Mucosa of stomach (tissue), 1 donor: Measurements from ENCODE around the gene MAGI2.

Experiments used
- H3K27me3 ChIP-seq: one replicate; pipeline ENCODE4 v1.7.0; 2013; ENCODE audit warnings: mild to moderate bottlenecking, low read length; ENCODE audit not compliant: control insufficient read depth, insufficient read depth
- H3K36me3 ChIP-seq: one replicate; pipeline ENCODE4 v1.7.0; 2013; ENCODE audit warnings: low read length; ENCODE audit not compliant: control insufficient read depth, insufficient read depth
- H3K4me1 ChIP-seq: one replicate; pipeline ENCODE4 v1.7.0; 2013; ENCODE audit warnings: mild to moderate bottlenecking, low read length; ENCODE audit not compliant: control insufficient read depth, insufficient read depth
- H3K4me3 ChIP-seq: one replicate; pipeline ENCODE4 v1.7.0; 2013; ENCODE audit warnings: low read length
- H3K9ac ChIP-seq: one replicate; pipeline ENCODE4 v1.7.0; 2013; ENCODE audit warnings: mild to moderate bottlenecking, low read length, moderate library complexity
- H3K9me3 ChIP-seq: one replicate; pipeline ENCODE4 v1.7.0; 2013; ENCODE audit warnings: mild to moderate bottlenecking, low read length, moderate library complexity; ENCODE audit not compliant: control insufficient read depth
- donor health status: Pancreatic carcinoma.

Gene MAGI2

DNA sequence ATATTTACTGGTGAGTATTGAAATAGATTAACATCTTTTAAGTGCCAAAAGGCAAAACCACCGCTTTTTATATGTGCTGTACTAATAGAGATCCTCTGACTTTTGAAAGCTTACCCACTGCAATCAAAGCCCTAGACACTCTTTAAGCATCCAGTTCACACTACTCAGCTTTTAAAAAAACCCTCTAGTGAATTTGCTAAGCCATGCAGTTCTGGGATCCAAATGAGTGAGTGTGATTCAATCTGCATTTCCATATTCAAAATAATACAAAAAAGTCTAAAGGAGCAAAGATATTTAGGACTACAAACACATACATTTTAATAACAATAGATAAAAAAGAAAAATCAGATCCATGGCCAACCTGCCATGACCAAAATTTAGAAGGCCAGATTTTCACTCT, 288.2 kb downstream of the MAGI2 start:
- H3K9ac ChIP-seq = no peak overlapping the region
- H3K9me3 ChIP-seq = no peaks in the 10 kb centered on the region
- no peaks in the 10 kb centered on the region for H3K27me3 ChIP-seq
- no peaks in the 10 kb centered on the region for H3K36me3 ChIP-seq
- no peak overlapping the region for H3K4me3 ChIP-seq
- H3K4me1 ChIP-seq = no peaks in the 10 kb centered on the region

DNA sequence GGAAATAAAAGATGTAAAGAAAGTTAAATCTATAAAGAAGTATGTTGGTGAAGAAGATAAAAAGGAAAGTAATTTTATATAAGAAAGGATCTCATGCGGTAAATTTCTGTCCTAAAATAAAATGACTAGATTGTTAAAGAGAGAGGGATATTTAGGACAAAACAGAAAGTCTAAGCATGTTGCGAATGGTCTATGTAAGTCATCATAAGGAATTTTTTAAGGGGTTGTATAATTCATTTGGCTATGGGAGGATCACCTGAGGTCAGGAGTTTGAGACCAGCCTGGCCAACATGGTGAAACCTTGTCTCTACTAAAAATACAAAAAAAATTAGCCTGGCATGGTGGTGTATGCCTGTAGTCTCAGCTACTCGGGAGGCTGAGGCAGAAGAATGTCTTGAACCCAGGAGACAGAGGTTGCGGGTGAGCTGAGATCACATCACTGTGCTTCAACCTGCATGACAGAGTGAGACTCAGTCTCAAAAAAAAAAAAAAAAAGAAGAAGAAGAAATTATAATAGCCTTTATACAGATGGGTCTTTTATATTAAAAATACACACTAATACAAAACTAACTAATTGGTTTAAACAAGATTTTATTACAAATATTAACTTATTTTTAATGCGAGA, 294.3 kb downstream of the MAGI2 start:
- H3K27me3 ChIP-seq = no peaks in the 10 kb centered on the region
- no peak overlapping the region for H3K9ac ChIP-seq
- H3K4me3 ChIP-seq = no peak overlapping the region
- H3K9me3 ChIP-seq = no peaks in the 10 kb centered on the region
- H3K36me3 ChIP-seq = no peaks in the 10 kb centered on the region
- H3K4me1 ChIP-seq = no peaks in the 10 kb centered on the region

DNA sequence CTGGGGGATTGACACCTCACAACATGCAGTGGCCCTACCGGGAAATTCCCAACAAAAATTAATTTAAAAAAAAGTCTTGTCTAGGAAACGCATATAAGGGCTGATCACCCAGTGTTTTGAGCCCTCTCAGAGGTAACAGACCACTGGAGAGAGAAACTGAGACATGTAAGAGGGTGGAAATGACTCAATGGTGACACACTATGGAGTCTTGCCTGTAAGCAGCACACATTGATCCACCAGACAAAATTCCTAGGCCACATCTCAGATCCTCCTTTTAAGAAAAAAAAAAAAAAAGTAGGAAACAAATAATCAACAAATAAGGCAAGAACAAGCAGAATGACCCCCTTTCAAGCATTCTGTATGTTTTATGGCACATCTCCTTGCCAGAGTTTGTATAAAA, 296.2 kb downstream of the MAGI2 start:
- Histone ChIP-seq H3K27me3 (no peaks in the 10 kb centered on the region), H3K4me1 (no peaks in the 10 kb centered on the region), H3K36me3 (no peaks in the 10 kb centered on the region), H3K9ac (no peak overlapping the region), H3K9me3 (no peaks in the 10 kb centered on the region), H3K4me3 (no peak overlapping the region)

DNA sequence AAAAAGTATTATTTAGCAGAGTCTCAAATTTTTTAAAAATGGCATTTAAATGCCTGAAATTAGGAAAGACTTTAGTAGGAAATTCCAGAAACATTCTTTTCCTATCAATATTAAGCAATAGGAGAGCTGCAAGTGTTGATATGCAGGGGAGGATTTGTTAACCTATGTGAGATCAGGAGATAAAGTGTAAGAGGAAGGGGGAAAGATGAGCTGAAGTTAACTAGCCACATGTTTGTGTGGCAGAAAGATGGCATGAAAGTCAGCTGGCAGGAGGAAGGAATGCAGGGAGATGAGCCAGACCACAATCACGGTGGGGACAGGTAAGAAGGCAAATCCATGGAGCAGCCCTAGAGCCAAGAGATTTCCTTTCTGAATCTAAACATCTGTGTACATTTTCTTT, 303.6 kb downstream of the MAGI2 start:
- H3K36me3 ChIP-seq = no peaks in the 10 kb centered on the region
- no peaks in the 10 kb centered on the region for H3K9me3 ChIP-seq
- H3K4me3 ChIP-seq = no peak overlapping the region
- H3K9ac ChIP-seq = no peak overlapping the region
- no peaks in the 10 kb centered on the region for H3K27me3 ChIP-seq
- H3K4me1 ChIP-seq = no peaks in the 10 kb centered on the region

DNA sequence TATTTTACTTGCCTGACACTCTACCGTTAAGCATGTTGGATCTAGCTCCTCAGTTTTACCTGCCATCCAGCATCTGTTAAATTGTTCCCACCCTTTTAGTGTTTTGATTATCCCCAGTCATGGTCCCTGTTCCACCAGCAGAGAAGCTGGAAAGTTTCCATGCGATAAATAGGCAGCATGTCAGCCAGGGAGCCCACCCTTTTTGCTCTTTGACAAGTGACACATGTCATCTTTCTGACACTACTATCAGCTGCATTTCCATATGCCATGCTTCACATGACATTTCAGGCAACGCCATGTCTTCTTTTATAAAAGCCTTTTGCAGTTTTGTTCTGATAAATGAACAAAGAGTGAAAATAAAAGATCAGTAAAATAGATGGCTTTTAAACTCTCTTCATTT, 310.8 kb downstream of the MAGI2 start:
- Histone ChIP-seq H3K27me3 (no peaks in the 10 kb centered on the region), H3K9ac (no peak overlapping the region), H3K9me3 (no peaks in the 10 kb centered on the region), H3K4me3 (no peak overlapping the region), H3K4me1 (no peaks in the 10 kb centered on the region), H3K36me3 (no peaks in the 10 kb centered on the region)

DNA sequence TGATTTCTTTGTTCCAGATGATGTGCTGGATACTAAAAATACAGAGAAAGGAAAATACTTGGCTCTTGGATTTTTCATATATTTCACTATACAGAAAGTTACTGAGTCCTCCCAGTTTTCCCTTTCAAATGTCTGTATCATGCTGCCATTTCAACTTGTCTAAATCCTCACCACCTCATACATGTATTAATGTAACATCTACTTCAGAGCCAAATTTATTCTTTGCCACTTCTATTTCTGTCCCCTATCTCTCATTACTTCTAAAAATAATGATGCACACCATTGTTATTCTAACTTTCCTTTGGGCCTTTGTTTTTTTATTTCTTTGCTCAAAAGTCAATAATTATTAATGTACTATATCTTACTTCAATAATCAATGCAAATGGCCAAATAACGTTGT, 312.2 kb downstream of the MAGI2 start:
- no peak overlapping the region for H3K4me3 ChIP-seq
- H3K36me3 ChIP-seq = no peaks in the 10 kb centered on the region
- no peaks in the 10 kb centered on the region for H3K4me1 ChIP-seq
- H3K27me3 ChIP-seq = no peaks in the 10 kb centered on the region
- H3K9ac ChIP-seq = no peak overlapping the region
- no peaks in the 10 kb centered on the region for H3K9me3 ChIP-seq

DNA sequence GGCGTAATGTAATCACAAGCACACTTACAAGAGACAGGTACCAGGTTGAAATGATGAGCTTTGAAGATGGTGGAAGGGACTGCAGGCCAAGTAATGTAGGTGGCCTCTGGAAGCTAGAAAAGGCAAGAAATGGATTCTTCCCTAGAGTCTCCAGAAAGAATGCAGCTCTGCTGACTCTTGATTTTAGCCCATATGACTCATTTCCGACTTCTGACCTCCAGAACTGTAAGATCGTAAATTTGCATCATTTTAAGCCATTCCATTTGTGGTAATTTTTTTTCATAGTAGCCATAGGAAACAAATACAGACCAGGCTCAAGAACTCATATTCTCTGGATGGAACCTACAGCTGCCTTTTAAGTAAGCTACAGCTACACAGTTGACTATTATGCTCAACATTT, 315.5 kb downstream of the MAGI2 start:
- Histone ChIP-seq H3K27me3 (no peaks in the 10 kb centered on the region), H3K4me1 (no peaks in the 10 kb centered on the region), H3K4me3 (no peak overlapping the region), H3K9ac (no peak overlapping the region), H3K9me3 (no peaks in the 10 kb centered on the region), H3K36me3 (no peaks in the 10 kb centered on the region)

DNA sequence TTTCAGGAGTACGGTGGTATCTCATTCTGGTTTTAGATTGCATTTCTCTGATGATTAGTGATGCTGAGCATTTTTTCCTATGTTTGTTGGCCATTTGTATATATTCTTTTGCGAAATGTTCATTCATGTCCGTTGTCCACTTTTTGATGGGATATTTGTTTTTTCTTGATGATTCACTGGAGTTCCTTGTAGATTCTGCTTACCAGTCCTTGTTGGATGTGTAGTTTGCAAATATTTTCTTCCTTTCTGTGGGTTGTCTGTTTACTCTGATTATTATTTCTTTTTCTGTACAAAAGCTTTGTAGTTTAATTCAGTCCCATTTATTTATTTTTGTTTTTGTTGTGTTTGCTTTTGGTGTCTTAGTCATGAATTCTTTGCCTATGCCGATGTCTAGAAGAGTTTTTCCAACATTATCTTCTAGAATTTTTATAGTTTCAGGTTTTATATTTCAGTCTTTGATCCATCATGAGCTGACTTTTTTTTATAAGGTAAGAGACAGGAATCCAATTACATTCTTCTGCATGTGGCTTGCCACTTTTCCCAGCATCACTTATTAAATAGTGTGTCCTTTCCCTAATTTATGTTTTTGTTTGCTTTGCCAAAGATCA, 320.5 kb downstream of the MAGI2 start:
- Histone ChIP-seq H3K36me3 (no peaks in the 10 kb centered on the region), H3K4me1 (no peaks in the 10 kb centered on the region), H3K9ac (no peak overlapping the region), H3K9me3 (no peaks in the 10 kb centered on the region), H3K27me3 (no peaks in the 10 kb centered on the region), H3K4me3 (no peak overlapping the region)

DNA sequence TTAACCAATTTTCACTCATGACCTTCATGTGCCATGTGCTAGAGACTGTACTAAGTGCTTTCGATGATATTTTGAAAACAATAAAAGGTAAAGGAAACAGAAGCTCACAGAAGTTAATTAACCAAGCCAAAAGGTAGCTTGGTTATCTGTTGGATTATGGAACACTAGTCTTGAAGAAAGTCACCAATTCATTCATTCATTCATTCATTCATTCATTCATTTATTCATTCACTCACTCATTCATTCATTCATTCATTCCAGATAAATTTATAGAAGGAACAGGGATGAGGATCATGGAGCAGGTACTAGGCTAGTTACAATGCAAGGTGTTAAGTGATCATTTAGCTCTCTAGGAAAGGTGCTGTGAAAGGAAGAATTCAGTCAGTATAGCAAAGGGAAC, 322.8 kb downstream of the MAGI2 start:
- H3K4me3 ChIP-seq = no peak overlapping the region
- no peaks in the 10 kb centered on the region for H3K9me3 ChIP-seq
- H3K4me1 ChIP-seq = no peaks in the 10 kb centered on the region
- H3K27me3 ChIP-seq = no peaks in the 10 kb centered on the region
- no peaks in the 10 kb centered on the region for H3K36me3 ChIP-seq
- no peak overlapping the region for H3K9ac ChIP-seq

DNA sequence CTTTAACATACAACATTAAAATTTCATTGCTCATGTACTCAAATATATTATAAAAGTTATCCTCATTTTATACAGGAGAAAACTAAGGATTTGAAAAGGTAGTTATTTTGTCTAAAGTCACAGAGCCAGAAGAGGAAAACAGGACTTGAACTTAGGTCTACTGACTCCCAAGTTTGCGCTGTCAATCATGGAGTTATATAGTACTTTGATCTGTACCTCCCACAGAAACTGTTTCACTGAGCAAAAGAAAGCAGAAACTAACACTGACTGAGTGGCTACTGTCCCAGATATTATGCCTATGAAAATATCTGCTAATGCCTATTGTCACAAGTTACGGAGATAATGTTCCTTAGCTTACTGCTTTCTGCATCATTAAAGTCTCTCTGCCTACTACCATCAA, 329.1 kb downstream of the MAGI2 start:
- H3K4me1 ChIP-seq = no peaks in the 10 kb centered on the region
- H3K9me3 ChIP-seq = no peaks in the 10 kb centered on the region
- H3K4me3 ChIP-seq = no peak overlapping the region
- no peaks in the 10 kb centered on the region for H3K36me3 ChIP-seq
- no peaks in the 10 kb centered on the region for H3K27me3 ChIP-seq
- no peak overlapping the region for H3K9ac ChIP-seq

DNA sequence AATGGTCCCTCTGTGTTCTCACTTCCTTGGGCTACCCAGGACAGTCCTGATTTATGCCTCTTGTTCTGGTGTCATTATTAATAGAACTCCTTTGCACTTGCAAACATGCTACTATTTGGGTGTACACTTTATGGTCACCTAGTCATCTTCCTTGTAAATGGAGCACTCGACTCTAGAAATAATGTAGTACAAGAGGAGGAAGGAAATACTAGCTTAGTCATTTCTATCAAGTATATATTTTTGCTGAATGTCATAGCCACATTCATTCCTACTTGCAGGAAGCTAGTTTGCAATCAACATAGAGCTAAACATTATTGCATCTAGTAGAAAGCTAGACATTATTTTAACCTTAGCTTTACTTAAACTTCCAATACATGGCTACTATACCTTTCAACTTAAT, 335.3 kb downstream of the MAGI2 start:
- H3K9ac ChIP-seq = no peak overlapping the region
- no peaks in the 10 kb centered on the region for H3K27me3 ChIP-seq
- H3K36me3 ChIP-seq = no peaks in the 10 kb centered on the region
- H3K4me1 ChIP-seq = no peaks in the 10 kb centered on the region
- H3K9me3 ChIP-seq = no peaks in the 10 kb centered on the region
- no peak overlapping the region for H3K4me3 ChIP-seq

DNA sequence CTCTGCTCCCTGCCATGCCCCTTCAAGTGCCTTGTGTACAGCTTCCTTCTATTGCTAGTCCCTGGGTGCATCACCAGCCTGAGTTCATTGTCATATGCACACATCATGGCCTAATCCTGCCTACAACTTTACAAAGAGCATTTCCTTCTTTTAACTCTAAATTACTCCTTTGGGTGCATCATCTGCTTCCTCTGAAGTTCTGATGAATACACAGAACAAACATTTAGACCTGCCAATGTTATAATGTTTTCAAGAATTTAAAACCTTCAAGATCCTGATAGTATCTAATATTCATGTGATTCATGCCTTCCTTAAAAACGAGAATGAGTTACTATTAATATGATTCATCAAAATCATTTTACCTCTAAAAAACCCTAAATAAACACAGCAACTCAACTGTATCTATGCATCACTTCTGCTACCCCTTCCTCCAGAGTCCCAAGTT, 357.1 kb downstream of the MAGI2 start:
- no peaks in the 10 kb centered on the region for H3K4me1 ChIP-seq
- no peaks in the 10 kb centered on the region for H3K9me3 ChIP-seq
- H3K9ac ChIP-seq = no peak overlapping the region
- H3K36me3 ChIP-seq = no peaks in the 10 kb centered on the region
- H3K4me3 ChIP-seq = no peak overlapping the region
- H3K27me3 ChIP-seq = no peaks in the 10 kb centered on the region

DNA sequence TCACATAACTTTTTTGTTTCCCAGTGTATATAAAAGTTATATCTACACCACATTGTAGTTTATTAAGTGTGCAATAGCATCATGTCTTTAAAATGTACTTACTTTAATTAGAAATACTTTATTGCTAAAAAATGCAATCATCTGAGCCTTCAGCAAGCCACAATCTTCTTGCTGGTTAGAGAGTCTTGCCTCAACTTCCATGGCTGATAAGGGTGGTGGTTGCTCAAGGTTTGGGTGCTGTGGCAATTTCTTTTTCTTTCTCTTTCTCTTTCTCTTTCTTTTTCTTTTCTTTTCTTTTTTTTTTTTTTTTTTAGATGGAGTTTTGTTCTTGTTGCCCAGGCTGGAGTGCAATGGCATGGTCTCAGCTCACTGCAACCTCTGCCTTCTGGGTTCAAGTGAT, 360.0 kb downstream of the MAGI2 start:
- no peaks in the 10 kb centered on the region for H3K27me3 ChIP-seq

More for the DNA sequence above, 360.0 kb downstream of the MAGI2 start:
- no peak overlapping the region for H3K4me3 ChIP-seq
- no peaks in the 10 kb centered on the region for H3K9me3 ChIP-seq
- H3K9ac ChIP-seq = no peak overlapping the region
- no peaks in the 10 kb centered on the region for H3K36me3 ChIP-seq
- H3K4me1 ChIP-seq = no peaks in the 10 kb centered on the region
